Measurements from ENCODE around the gene EIF4E1B.

EIF4E1B gene

GRCh38 chr5:176659512-176659839, 29.0 kb downstream of the EIF4E1B start:
- Histone ChIP-seq H3K4me2 (ENCODE audit: low read length, poor library complexity, severe bottlenecking) (peak overlapping the region; percentile 15), H4K91ac (ENCODE audit: low read length) (no peak overlapping the region)

GRCh38 chr5:176659860-176660461, 29.5 kb downstream of the EIF4E1B start:
- H3K27me3 ChIP-seq (ENCODE audit: control insufficient read depth in 1 of 2, insufficient read depth in 1 of 2, low read length in 2 of 2) = peaks cover 18 to 33% of the 10 kb centered on the region in 2 experiments
- H3K4me1 ChIP-seq (ENCODE audit: control insufficient read depth, insufficient read depth, low read depth, low read length) = peaks cover 20% of the 10 kb centered on the region
- H4K8ac ChIP-seq (ENCODE audit: low read length) = no peak overlapping the region
- no peak overlapping the region for H2BK15ac ChIP-seq (ENCODE audit: low read depth, poor library complexity, severe bottlenecking)
- no peak overlapping the region for H2BK5ac ChIP-seq (ENCODE audit: low read depth, low read length, poor library complexity, severe bottlenecking)
- H3K4me3 ChIP-seq (ENCODE audit: insufficient read depth in 1 of 2, low read depth in 1 of 2, low read length in 2 of 2) = no peak overlapping the region
- H3K79me1 ChIP-seq (replicated peaks; ENCODE audit: low read length, poor library complexity, severe bottlenecking) = no peaks in the 10 kb centered on the region
- 59% methylated on average over 4 of the region's 4 CpGs for WGBS
- H3K9ac ChIP-seq (ENCODE audit: low read length) = peak overlapping the region; percentile 26
- no peak overlapping the region for H4K91ac ChIP-seq (ENCODE audit: low read length)
- no peak overlapping the region for H3K27ac ChIP-seq (ENCODE audit: low read length, poor library complexity, severe bottlenecking)
- H3K4me2 ChIP-seq (ENCODE audit: low read length, poor library complexity, severe bottlenecking) = no peak overlapping the region
- H3K4ac ChIP-seq (ENCODE audit: low read depth in 1 of 2, low read length in 2 of 2) = no peak overlapping the region
- no peak overlapping the region for H2BK120ac ChIP-seq (ENCODE audit: low read depth, low read length)
- peaks cover 28 to 29% of the 10 kb centered on the region in 2 experiments for H3K36me3 ChIP-seq (ENCODE audit: control insufficient read depth in 1 of 2, insufficient read depth in 2 of 2, low read depth in 1 of 2, low read length in 2 of 2)
- H2BK12ac ChIP-seq (ENCODE audit: low read length in 2 of 2) = no peak overlapping the region
- no peak overlapping the region for H3K18ac ChIP-seq (ENCODE audit: low read depth in 1 of 2, low read length in 2 of 2)
- H2AK5ac ChIP-seq (ENCODE audit: low read length, severe bottlenecking) = no peak overlapping the region
- no peak overlapping the region for H3K14ac ChIP-seq (ENCODE audit: low read length in 2 of 2)
- no peak for DNase-seq
- H3K9me3 ChIP-seq (ENCODE audit: control insufficient read depth, low read length) = no peaks in the 10 kb centered on the region
- H3K23ac ChIP-seq (ENCODE audit: low read length in 2 of 2) = no peak overlapping the region
- H2AFZ ChIP-seq (ENCODE audit: low read depth, low read length) = no peak overlapping the region

More at GRCh38 chr5:176659512-176659839, 29.0 kb downstream of the EIF4E1B start:
- H3K23ac ChIP-seq (ENCODE audit: low read length in 2 of 2) = no peak overlapping the region
- 82% methylated on average over 6 of the region's 7 CpGs for WGBS
- H4K8ac ChIP-seq (ENCODE audit: low read length) = no peak overlapping the region
- H3K27ac ChIP-seq (ENCODE audit: low read length, poor library complexity, severe bottlenecking) = peak overlapping the region; percentile 69
- H3K4ac ChIP-seq (ENCODE audit: low read depth in 1 of 2, low read length in 2 of 2) = no peak overlapping the region
- H2BK15ac ChIP-seq (ENCODE audit: low read depth, poor library complexity, severe bottlenecking) = peak overlapping the region; percentile 33
- DNase-seq = no peak
- peak overlapping the region; percentile 60 for H3K9ac ChIP-seq (ENCODE audit: low read length)
- no peak overlapping the region for H2BK5ac ChIP-seq (ENCODE audit: low read depth, low read length, poor library complexity, severe bottlenecking)
- no peak overlapping the region for H2AFZ ChIP-seq (ENCODE audit: low read depth, low read length)
- H3K18ac ChIP-seq (ENCODE audit: low read depth in 1 of 2, low read length in 2 of 2) = no peak overlapping the region
- no peak overlapping the region for H2BK120ac ChIP-seq (ENCODE audit: low read depth, low read length)
- no peaks in the 10 kb centered on the region for H3K9me3 ChIP-seq (ENCODE audit: control insufficient read depth, low read length)
- H2BK12ac ChIP-seq (ENCODE audit: low read length in 2 of 2) = no peak overlapping the region
- peaks cover 3% of the 10 kb centered on the region for H3K79me1 ChIP-seq (replicated peaks; ENCODE audit: low read length, poor library complexity, severe bottlenecking)
- no peak overlapping the region for H2AK5ac ChIP-seq (ENCODE audit: low read length, severe bottlenecking)
- peak overlapping the region in 1 of 2 experiments; percentile 70 for H3K4me3 ChIP-seq (ENCODE audit: insufficient read depth in 1 of 2, low read depth in 1 of 2, low read length in 2 of 2)
- peaks cover 18% of the 10 kb centered on the region for H3K4me1 ChIP-seq (ENCODE audit: control insufficient read depth, insufficient read depth, low read depth, low read length)
- H3K36me3 ChIP-seq (ENCODE audit: control insufficient read depth in 1 of 2, insufficient read depth in 2 of 2, low read depth in 1 of 2, low read length in 2 of 2) = peaks cover 33 to 34% of the 10 kb centered on the region in 2 experiments
- peaks cover 14 to 30% of the 10 kb centered on the region in 2 experiments for H3K27me3 ChIP-seq (ENCODE audit: control insufficient read depth in 1 of 2, insufficient read depth in 1 of 2, low read length in 2 of 2)
- H3K14ac ChIP-seq (ENCODE audit: low read length in 2 of 2) = no peak overlapping the region

DNA sequence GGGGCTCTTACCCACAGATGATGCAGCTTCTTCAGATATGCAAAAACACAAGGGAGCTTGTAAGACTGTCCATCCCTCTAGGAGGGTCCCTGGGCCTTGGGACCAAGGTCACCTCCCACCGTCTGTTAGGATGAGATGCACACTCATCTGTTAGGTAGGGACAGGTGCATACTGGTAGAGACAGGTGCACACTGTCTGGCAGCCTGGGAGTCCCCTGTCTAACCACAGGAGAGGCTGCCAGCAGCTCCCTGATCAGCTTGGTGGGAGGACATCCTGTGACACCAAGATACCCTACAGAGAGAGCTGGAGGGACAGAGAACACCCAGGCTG, 30.0 kb downstream of the EIF4E1B start:
- 0% methylated on average over 1 of the region's 1 CpG for WGBS
- Histone ChIP-seq H3K9ac (ENCODE audit: low read length) (peak overlapping the region; percentile 26), H3K79me1 (replicated peaks; ENCODE audit: low read length, poor library complexity, severe bottlenecking) (no peaks in the 10 kb centered on the region)

GRCh38 chr5:176660860-176661641, 30.6 kb downstream of the EIF4E1B start:
- H3K4me1 ChIP-seq (ENCODE audit: control insufficient read depth, insufficient read depth, low read depth, low read length) = peaks cover 20% of the 10 kb centered on the region
- H2BK120ac ChIP-seq (ENCODE audit: low read depth, low read length) = no peak overlapping the region
- no peaks in the 10 kb centered on the region for H3K79me1 ChIP-seq (replicated peaks; ENCODE audit: low read length, poor library complexity, severe bottlenecking)
- H2BK5ac ChIP-seq (ENCODE audit: low read depth, low read length, poor library complexity, severe bottlenecking) = no peak overlapping the region
- 61% methylated on average over 32 of the region's 33 CpGs for WGBS
- H2AFZ ChIP-seq (ENCODE audit: low read depth, low read length) = no peak overlapping the region
- H3K27me3 ChIP-seq (ENCODE audit: control insufficient read depth in 1 of 2, insufficient read depth in 1 of 2, low read length in 2 of 2) = peaks cover 25 to 43% of the 10 kb centered on the region in 2 experiments
- no peak overlapping the region for H2BK15ac ChIP-seq (ENCODE audit: low read depth, poor library complexity, severe bottlenecking)
- no peak overlapping the region for H3K4ac ChIP-seq (ENCODE audit: low read depth in 1 of 2, low read length in 2 of 2)
- no peaks in the 10 kb centered on the region for H3K9me3 ChIP-seq (ENCODE audit: control insufficient read depth, low read length)
- peak; percentile 73 for DNase-seq
- H3K4me2 ChIP-seq (ENCODE audit: low read length, poor library complexity, severe bottlenecking) = no peak overlapping the region
- H3K23ac ChIP-seq (ENCODE audit: low read length in 2 of 2) = no peak overlapping the region
- H2BK12ac ChIP-seq (ENCODE audit: low read length in 2 of 2) = no peak overlapping the region
- H3K36me3 ChIP-seq (ENCODE audit: control insufficient read depth in 1 of 2, insufficient read depth in 2 of 2, low read depth in 1 of 2, low read length in 2 of 2) = peaks cover 18% of the 10 kb centered on the region in 2 experiments
- H3K18ac ChIP-seq (ENCODE audit: low read depth in 1 of 2, low read length in 2 of 2) = no peak overlapping the region
- H3K9ac ChIP-seq (ENCODE audit: low read length) = peak overlapping the region; percentile 26
- peak overlapping the region; percentile 5 for H4K8ac ChIP-seq (ENCODE audit: low read length)
- H3K14ac ChIP-seq (ENCODE audit: low read length in 2 of 2) = no peak overlapping the region
- H2AK5ac ChIP-seq (ENCODE audit: low read length, severe bottlenecking) = no peak overlapping the region
- H3K4me3 ChIP-seq (ENCODE audit: insufficient read depth in 1 of 2, low read depth in 1 of 2, low read length in 2 of 2) = peak overlapping the region in 1 of 2 experiments; percentile 47
- H4K91ac ChIP-seq (ENCODE audit: low read length) = no peak overlapping the region
- H3K27ac ChIP-seq (ENCODE audit: low read length, poor library complexity, severe bottlenecking) = no peak overlapping the region

More for the DNA sequence above, 30.0 kb downstream of the EIF4E1B start:
- H2AK5ac ChIP-seq (ENCODE audit: low read length, severe bottlenecking) = peak overlapping the region; percentile 12
- H2AFZ ChIP-seq (ENCODE audit: low read depth, low read length) = no peak overlapping the region
- H2BK15ac ChIP-seq (ENCODE audit: low read depth, poor library complexity, severe bottlenecking) = no peak overlapping the region
- H3K4me3 ChIP-seq (ENCODE audit: insufficient read depth in 1 of 2, low read depth in 1 of 2, low read length in 2 of 2) = no peak overlapping the region
- no peak overlapping the region for H3K27ac ChIP-seq (ENCODE audit: low read length, poor library complexity, severe bottlenecking)
- H2BK5ac ChIP-seq (ENCODE audit: low read depth, low read length, poor library complexity, severe bottlenecking) = no peak overlapping the region
- H3K27me3 ChIP-seq (ENCODE audit: control insufficient read depth in 1 of 2, insufficient read depth in 1 of 2, low read length in 2 of 2) = peaks cover 24 to 38% of the 10 kb centered on the region in 2 experiments
- no peak overlapping the region for H3K4me2 ChIP-seq (ENCODE audit: low read length, poor library complexity, severe bottlenecking)
- no peak overlapping the region for H3K14ac ChIP-seq (ENCODE audit: low read length in 2 of 2)
- no peaks in the 10 kb centered on the region for H3K9me3 ChIP-seq (ENCODE audit: control insufficient read depth, low read length)
- no peak overlapping the region for H4K91ac ChIP-seq (ENCODE audit: low read length)
- H2BK120ac ChIP-seq (ENCODE audit: low read depth, low read length) = no peak overlapping the region
- H4K8ac ChIP-seq (ENCODE audit: low read length) = no peak overlapping the region
- H3K23ac ChIP-seq (ENCODE audit: low read length in 2 of 2) = no peak overlapping the region
- H3K36me3 ChIP-seq (ENCODE audit: control insufficient read depth in 1 of 2, insufficient read depth in 2 of 2, low read depth in 1 of 2, low read length in 2 of 2) = peaks cover 23 to 24% of the 10 kb centered on the region in 2 experiments
- H2BK12ac ChIP-seq (ENCODE audit: low read length in 2 of 2) = no peak overlapping the region
- peaks cover 20% of the 10 kb centered on the region for H3K4me1 ChIP-seq (ENCODE audit: control insufficient read depth, insufficient read depth, low read depth, low read length)
- DNase-seq = peak; percentile 7
- H3K4ac ChIP-seq (ENCODE audit: low read depth in 1 of 2, low read length in 2 of 2) = no peak overlapping the region
- no peak overlapping the region for H3K18ac ChIP-seq (ENCODE audit: low read depth in 1 of 2, low read length in 2 of 2)
